GM23248 (cell line): ENCODE data around the gene SLC25A11.

Experiments
- EZH2 ChIP-seq: fragments of 200-600 bp; sonication (generic); IDR thresholded peaks from 2 replicates; pipeline ENCODE4 v1.6.1; 2018; ENCODE audit warnings: antibody characterized with exemption, mild to moderate bottlenecking; ENCODE audit not compliant: insufficient read depth, poor library complexity, severe bottlenecking
- EZH2phosphoT487 ChIP-seq: fragments of 200-600 bp; sonication (generic); IDR thresholded peaks from 2 replicates; pipeline ENCODE4 v1.6.1; 2018; ENCODE audit warnings: antibody characterized with exemption, moderate library complexity, mild to moderate bottlenecking, low read depth; ENCODE audit not compliant: insufficient read depth

DNA sequence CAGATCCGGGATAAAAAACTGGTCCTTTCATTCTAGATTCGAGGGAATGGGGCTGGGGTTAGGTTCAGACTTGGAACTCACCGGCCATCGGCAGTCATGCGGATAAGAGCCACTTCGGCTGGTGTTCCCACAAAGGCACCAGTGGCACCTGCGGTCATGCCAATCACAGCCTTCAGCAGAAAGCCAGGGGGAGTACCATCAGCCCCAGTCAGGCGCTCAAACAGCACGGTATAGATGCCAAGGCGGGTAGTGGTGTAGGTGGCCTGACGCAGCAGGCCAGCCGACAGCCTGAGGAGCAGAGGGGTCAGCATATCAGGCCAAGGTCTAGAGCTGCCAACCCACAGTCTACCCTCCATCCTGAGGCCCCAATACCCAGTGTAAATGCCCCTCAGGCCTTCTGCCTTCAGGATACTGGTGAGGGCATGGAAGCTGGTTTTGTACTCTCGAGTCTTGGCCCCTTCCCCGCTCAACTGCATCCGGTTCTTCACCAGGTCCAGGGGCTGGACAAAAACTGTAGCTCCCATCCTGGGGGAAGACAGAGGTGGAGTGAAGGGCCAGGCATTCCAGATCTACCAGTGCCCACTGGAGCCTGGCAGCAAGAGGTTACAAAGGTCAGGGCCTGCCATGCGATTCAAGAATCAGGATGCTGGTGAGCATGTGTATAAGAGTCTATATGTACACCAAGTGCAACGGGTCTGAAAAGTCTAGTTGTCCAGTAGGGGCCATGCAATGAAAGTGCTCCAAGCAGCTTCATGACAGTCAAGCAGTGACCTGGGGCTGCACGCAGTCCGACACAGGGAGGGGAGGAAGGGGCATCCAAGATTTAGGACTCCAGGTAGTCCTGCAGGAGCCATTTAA lies 929 bp downstream of the SLC25A11 start:
- TF ChIP-seq EZH2 (no peak), EZH2phosphoT487 (no peak)
